Calu3 (cell line): Measurements from ENCODE around the gene KIF21B. TPM values are rescaled to one million over a fixed set of nuclear protein-coding genes. Genes with fewer than 3 reads are reported as not detected.

ENCODE experiments used
- BruUV-seq: library from RNA; stranded (reverse); fragments of 400-500 nt; replicated peaks from 2 replicates; lab custom pipeline; 2021; lab: Mats Ljungman, UMichigan
- CTCF ChIA-PET: fragments of 300-600 bp; sonication (Branson Sonifier 250); formaldehyde crosslinking; loops from one replicate; lab custom pipeline; 2022; ENCODE audit warnings: antibody characterized with exemption; lab: Charles Lee
- DNase-seq: peaks from one replicate; pipeline ENCODE4 v3.0.0; 2022
- H3K27ac Mint-ChIP-seq: one replicate; pipeline ENCODE4 v1.8.0; 2022; ENCODE audit warnings: mixed read lengths; ENCODE audit not compliant: unreplicated experiment
- H3K27me3 Mint-ChIP-seq: one replicate; pipeline ENCODE4 v1.8.0; 2022; ENCODE audit warnings: mixed read lengths; ENCODE audit not compliant: unreplicated experiment
- H3K36me3 Mint-ChIP-seq: one replicate; pipeline ENCODE4 v1.8.0; 2022; ENCODE audit warnings: mild to moderate bottlenecking, moderate library complexity, mixed read lengths; ENCODE audit not compliant: insufficient read depth, unreplicated experiment
- H3K4me1 Mint-ChIP-seq: one replicate; pipeline ENCODE4 v1.8.0; 2022; ENCODE audit warnings: mild to moderate bottlenecking, low read depth, mixed read lengths; ENCODE audit not compliant: unreplicated experiment
- H3K4me3 Mint-ChIP-seq: one replicate; pipeline ENCODE4 v1.8.0; 2022; ENCODE audit warnings: mild to moderate bottlenecking, low read depth, moderate library complexity, mixed read lengths; ENCODE audit not compliant: unreplicated experiment
- H3K9me3 Mint-ChIP-seq: one replicate; pipeline ENCODE4 v1.8.0; 2022; ENCODE audit warnings: low read depth, mixed read lengths; ENCODE audit not compliant: unreplicated experiment
- CTCF ChIP-seq: fragments of 200-600 bp; IDR thresholded peaks from one replicate; pipeline ENCODE4 v1.8.0; 2022; ENCODE audit warnings: antibody characterized with exemption; ENCODE audit not compliant: unreplicated experiment
- intact Hi-C: fragments of 100-400 bp; cut with micrococcal nuclease; formaldehyde crosslinking; loops from one replicate; pipeline ENCODE4 v1.10.0; 2022; ENCODE audit not compliant: unreplicated experiment
- total RNA-seq: library from RNA; stranded (reverse); gene quantifications from 2 replicates; pipeline ENCODE4 v1.2.3, GENCODE V29; 2022

Gene KIF21B
- total RNA-seq, 1 experiment from 2014 or later: 6.7 TPM

- peaks cover 39% of the 10 kb centered on the region for H3K4me1 Mint-ChIP-seq
- no TSS peak for BruUV-seq
- CTCF ChIA-PET: no interaction called here
These were observed 558 bp upstream of the KIF21B start for GRCh38 chr1:201023920-201024624.

GRCh38 chr1:201022820-201023516, 546 bp downstream of the KIF21B start:
- CTCF ChIA-PET: interaction anchor here (0.7 to 1.2 kb wide), 2 partner anchors 51 to 260 kb away, joined by 3 to 5 read pairs; no protein-coding TSS in a partner anchor
- peaks cover 47% of the 10 kb centered on the region for H3K4me1 Mint-ChIP-seq
- no peaks in the 10 kb centered on the region for H3K9me3 Mint-ChIP-seq
- BruUV-seq: no TSS peak
- peak overlapping the region; percentile 71 for H3K4me3 Mint-ChIP-seq
- DNase-seq: no peak
- peaks cover 8% of the 10 kb centered on the region for H3K27me3 Mint-ChIP-seq
- H3K27ac Mint-ChIP-seq: no peak overlapping the region
- TF ChIP-seq CTCF: no peak
- H3K36me3 Mint-ChIP-seq: peaks cover 21% of the 10 kb centered on the region
- intact Hi-C loops: no loop called here

More at GRCh38 chr1:201023920-201024624, 558 bp upstream of the KIF21B start:
- Mint-ChIP-seq H3K27me3 (peaks cover 8% of the 10 kb centered on the region), H3K36me3 (peaks cover 20% of the 10 kb centered on the region), H3K4me3 (peak overlapping the region; percentile 71), H3K27ac (no peak overlapping the region), H3K9me3 (no peaks in the 10 kb centered on the region)
- TF ChIP-seq CTCF: no peak
- DNase-seq: no peak
- intact Hi-C loops: no loop called here

GRCh38 chr1:201022493-201022819, 1.1 kb downstream of the KIF21B start:
- intact Hi-C loops: no loop called here

More at GRCh38 chr1:201022493-201022819, 1.1 kb downstream of the KIF21B start:
- H3K36me3 Mint-ChIP-seq: peaks cover 21% of the 10 kb centered on the region
- H3K4me1 Mint-ChIP-seq: peaks cover 51% of the 10 kb centered on the region
- no peak for DNase-seq
- peak overlapping the region; percentile 71 for H3K4me3 Mint-ChIP-seq
- peaks cover 8% of the 10 kb centered on the region for H3K27me3 Mint-ChIP-seq
- no TSS peak for BruUV-seq
- no peak overlapping the region for H3K27ac Mint-ChIP-seq
- no peaks in the 10 kb centered on the region for H3K9me3 Mint-ChIP-seq
- CTCF ChIA-PET: interaction anchor here (0.7 to 1.2 kb wide), 2 partner anchors 51 to 260 kb away, joined by 3 to 5 read pairs; no protein-coding TSS in a partner anchor
- no peak for TF ChIP-seq CTCF
